NCI-H1694 (cell line): ENCODE data around the gene PPP6R3.
A peak's percentile ranks its signal among the peaks of the same experiment; 100 is the strongest.
"Not testable (repeated sequence)": the region's sequence is repeated elsewhere in the genome, so short reads cannot be mapped to it uniquely, and the experiment has no call there.

Experiments used
- DNase-seq: peaks from one replicate; lab custom pipeline; 2025; lab: John Stamatoyannopoulos, UW

PPP6R3 gene

DNA sequence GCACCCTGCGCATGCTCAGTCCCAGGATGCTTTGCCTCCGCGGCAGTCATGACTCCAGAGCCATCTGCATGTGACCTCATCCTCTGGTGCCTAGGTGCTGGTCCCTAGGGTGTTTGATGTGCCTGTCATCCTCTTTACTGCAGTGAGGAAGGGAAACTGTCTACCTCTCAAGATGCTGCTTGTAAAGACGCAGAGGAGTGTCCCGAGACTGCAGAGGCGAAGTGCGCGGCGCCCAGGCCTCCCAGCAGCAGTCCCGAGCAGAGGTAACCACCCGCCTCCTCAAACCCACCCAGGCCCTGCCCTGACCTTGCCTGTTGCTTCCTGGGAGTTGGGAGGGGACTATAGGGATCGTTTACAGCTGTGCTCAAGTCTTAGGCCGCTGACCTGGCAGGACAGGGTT lies 149.2 kb downstream of the PPP6R3 start:
- DNase-seq, result no peak

DNA sequence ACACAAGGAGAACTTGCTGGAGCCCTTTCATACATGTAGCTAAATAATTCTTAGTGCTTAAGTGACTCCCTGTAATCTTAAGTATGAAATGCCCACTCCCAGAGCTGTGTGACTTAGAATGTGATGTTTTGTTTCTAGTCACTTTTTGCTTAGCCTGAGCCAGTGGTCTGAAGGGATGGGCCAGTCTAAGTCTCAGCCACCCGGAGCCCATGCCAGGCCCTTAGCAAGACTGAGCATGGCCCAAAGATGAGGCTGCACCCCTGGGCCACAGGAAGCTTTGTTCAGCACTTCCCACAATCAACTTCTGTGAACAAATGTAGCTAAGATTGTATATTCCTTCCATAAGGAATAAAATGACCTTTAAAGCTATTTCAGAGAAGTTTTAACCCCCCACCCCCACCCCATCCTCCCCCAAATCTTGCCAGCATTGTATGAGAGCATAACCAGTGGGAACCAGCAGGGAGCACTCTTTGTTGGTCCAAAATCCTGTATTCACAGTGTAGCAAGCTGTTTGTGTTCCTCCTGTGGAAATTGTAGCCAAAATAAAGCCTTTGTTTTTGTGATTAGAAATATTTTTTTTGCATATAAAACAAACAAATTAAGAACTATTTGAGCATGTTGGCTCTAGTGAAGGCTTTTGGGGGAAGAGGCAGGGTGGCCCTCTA lies 150.0 kb downstream of the PPP6R3 start:
- DNase-seq, result peak; percentile 1

GRCh38 chr11:68615657-68616056 lies 155.1 kb downstream of the PPP6R3 start:
- no peak for DNase-seq

- no peak for DNase-seq
Observed at GRCh38 chr11:68617925-68618809, 157.6 kb downstream of the PPP6R3 start.

GRCh38 chr11:68621826-68622225 lies 161.3 kb downstream of the PPP6R3 start:
- no peak for DNase-seq

- not testable (repeated sequence) for DNase-seq
Observed at GRCh38 chr11:68623706-68624105, 163.2 kb downstream of the PPP6R3 start.

DNA sequence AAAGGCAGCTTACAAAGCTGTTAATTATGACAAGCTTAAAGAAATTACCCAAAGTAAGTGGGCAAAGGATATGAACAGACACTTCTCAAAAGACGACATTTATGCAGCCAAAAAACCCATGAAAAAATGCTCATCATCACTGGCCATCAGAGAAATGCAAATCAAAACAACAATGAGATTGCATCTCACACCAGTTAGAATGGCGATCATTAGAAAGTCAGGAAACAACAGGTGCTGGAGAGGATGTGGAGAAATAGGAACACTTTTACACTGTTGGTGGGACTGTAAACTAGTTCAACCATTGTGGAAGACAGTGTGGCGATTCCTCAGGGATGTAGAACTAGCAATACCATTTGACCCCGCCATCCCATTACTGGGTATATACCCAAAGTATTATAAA lies 164.5 kb downstream of the PPP6R3 start:
- not testable (repeated sequence) for DNase-seq

DNA sequence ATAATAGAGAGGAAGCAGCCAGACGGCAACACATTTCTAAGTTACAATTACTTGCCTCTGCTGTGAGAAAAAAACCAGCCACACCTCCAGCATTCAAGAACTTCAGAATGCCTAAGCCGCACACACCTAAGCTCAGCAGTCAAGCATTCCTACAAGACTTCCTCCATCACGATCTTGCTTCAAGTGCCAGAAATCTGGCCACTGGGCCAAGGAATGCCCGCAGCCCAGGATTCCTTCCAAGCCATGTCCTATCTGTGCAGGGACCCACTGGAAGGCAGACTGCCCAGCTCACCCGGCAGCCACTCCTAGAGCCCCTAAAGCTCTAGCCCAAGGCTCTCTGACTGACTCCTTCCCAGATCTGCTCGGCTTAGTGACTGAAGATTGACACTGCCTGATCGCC lies 165.7 kb downstream of the PPP6R3 start:
- DNase-seq, result not testable (repeated sequence)

GRCh38 chr11:68628837-68629236 lies 168.3 kb downstream of the PPP6R3 start:
- not testable (repeated sequence) for DNase-seq

DNA sequence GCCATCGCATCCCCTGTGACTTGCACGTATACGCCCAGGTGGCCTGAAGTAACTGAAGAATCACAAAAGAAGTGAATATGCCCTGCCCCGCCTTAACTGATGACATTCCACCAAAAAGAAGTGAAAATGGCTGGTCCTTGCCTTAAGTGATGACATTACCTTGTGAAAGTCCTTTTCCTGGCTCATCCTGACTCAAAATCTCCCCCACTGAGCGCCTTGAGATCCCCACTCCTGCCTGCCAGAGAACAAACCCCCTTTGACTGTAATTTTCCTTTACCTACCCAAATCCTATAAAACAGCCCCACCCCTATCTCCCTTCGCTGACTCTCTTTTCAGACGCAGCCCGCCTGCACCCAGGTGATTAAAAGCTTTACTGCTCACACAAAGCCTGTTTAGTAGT lies 171.8 kb downstream of the PPP6R3 start:
- not testable (repeated sequence) for DNase-seq

GRCh38 chr11:68632802-68633201 lies 172.2 kb downstream of the PPP6R3 start:
- peak; percentile 65 for DNase-seq

GRCh38 chr11:68634606-68635005 lies 174.1 kb downstream of the PPP6R3 start:
- not testable (repeated sequence) for DNase-seq

- not testable (repeated sequence) for DNase-seq
Observed at GRCh38 chr11:68635172-68635571, 174.6 kb downstream of the PPP6R3 start.

GRCh38 chr11:68635883-68636282 lies 175.3 kb downstream of the PPP6R3 start:
- not testable (repeated sequence) for DNase-seq

GRCh38 chr11:68639322-68639721 lies 178.8 kb downstream of the PPP6R3 start:
- DNase-seq, result not testable (repeated sequence)

DNA sequence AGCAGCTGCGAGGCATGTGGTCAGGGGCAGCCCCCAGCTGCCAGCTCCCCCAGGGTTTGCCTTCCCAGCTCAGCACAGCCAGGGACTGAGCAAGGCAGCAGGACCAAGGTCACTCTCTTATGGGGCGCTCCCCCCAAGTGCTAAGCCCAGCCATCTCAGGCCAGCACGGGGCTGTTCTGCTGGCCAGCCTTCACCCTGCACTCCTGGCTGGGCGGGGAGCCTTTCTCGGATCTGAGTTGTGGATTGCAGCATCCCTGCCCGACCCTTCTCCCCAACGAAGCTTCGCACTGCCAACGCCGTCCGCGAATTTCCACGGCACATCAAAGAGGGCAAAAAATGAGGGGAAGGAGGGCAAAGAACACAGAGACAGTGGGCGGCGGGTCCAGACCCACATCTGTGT lies 181.3 kb downstream of the PPP6R3 start:
- DNase-seq, result no peak

GRCh38 chr11:68643585-68643984 lies 183.0 kb downstream of the PPP6R3 start:
- no peak for DNase-seq

DNA sequence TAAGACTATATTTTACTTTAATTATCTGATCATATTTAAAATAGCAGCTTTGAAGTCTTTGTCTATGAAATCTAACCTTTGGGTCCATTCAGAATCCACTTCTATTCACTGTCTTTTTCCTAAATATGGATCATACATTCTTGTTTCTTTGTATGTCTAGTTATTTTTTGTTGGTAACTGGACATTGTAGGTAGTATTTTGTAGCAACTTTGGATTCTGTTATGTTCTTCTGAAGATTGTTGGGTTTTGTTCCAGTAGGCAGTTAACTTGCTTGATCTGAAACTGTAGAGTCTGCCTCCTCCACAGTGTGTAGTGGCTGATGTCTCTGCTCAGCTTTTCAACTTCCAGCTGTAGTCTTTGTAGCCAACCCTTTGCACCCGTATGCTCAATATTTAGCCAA lies 186.3 kb downstream of the PPP6R3 start:
- no peak for DNase-seq

DNA sequence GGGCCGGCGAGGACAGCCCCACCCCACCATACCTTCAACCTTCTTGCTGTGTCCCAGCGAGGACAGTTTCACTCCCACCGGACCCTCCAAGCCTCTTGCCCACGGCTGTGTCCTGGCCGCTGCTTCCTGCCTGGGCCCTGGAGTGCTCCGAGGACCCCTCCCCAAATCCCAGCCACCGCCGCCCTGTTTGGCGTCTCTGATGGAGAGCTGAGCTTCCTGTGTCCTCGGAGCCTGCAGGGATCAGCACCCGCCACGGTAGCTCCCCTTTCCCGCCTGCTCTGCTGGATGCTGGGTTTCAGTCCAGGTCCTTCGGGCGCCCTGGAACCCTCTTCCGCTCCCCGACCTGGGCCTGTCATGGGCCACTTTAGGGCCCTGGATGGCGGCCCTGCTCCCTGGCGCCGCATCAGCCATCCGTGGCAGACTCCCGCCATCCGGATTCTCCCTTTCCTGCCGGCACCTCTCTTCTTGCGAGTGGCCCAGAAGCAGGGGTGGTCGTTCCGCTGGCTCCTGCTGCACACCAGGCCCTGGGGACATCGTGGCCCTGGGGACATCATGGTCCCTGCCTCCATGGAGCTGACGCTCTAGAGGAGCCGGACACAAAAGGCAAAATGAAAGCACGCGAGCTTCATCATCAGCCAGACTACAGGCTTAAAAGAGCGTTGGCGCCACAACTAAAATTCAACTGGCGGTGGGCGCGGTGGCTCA lies 189.5 kb downstream of the PPP6R3 start:
- DNase-seq, result no peak

- DNase-seq, result no peak
Observed at GRCh38 chr11:68650801-68651200, 190.2 kb downstream of the PPP6R3 start.

GRCh38 chr11:68651208-68651984 lies 190.8 kb downstream of the PPP6R3 start:
- DNase-seq, result no peak
